DOHH2 (cell line): ENCODE results near the gene NRCAM.

ENCODE experiments used
- CTCF ChIP-seq: fragments of 200-600 bp; sonication (generic); IDR thresholded peaks from one replicate; pipeline ENCODE4 v1.5.1; 2014; ENCODE audit warnings: antibody characterized with exemption, mild to moderate bottlenecking, low read depth, low read length; ENCODE audit not compliant: poor library complexity, severe bottlenecking
- EZH2phosphoT487 ChIP-seq: fragments of 200-600 bp; sonication (generic); IDR thresholded peaks from 2 replicates; pipeline ENCODE4 v1.6.1; 2017; ENCODE audit warnings: borderline replicate concordance, mild to moderate bottlenecking, antibody characterized with exemption, low read length, moderate library complexity, mixed read lengths

- TF ChIP-seq CTCF, result no peak
- TF ChIP-seq EZH2phosphoT487, result no peak
Observed at GRCh38 chr7:108486291-108486966, 30.2 kb upstream of the NRCAM start.
